HL-60 (cell line): ENCODE results near the gene MBNL1.

ENCODE experiments used
- DNase-seq, 2 experiments: peaks; one replicate each; pipeline ENCODE4 v3.0.0-alpha.2; 2010 to 2020; ENCODE audit warnings: low read depth in 1 of 2, low spot score in 1 of 2
- H3K27ac ChIP-seq: fragments of 250-450 bp; sonication (Bioruptor Pico); replicated peaks from 2 replicates; pipeline ENCODE4 v1.5.1; 2020; ENCODE audit warnings: mild to moderate bottlenecking, moderate library complexity
- H3K27me3 ChIP-seq: fragments of 250-450 bp; sonication (Bioruptor Pico); 2 replicates; pipeline ENCODE4 v1.5.1; 2021; ENCODE audit warnings: mild to moderate bottlenecking, moderate library complexity; ENCODE audit not compliant: insufficient read depth, poor library complexity, severe bottlenecking
- H3K4me3 ChIP-seq: replicated peaks from 2 replicates; pipeline ENCODE4 v1.5.1; 2011; ENCODE audit warnings: mild to moderate bottlenecking, control low read depth, low read length; ENCODE audit not compliant: insufficient read depth
- CTCF ChIP-seq: IDR thresholded peaks from one replicate; pipeline ENCODE4 v1.5.1; 2011; ENCODE audit warnings: low read length, control low read depth, inconsistent platforms; ENCODE audit not compliant: insufficient read depth
- GABPA ChIP-seq: IDR thresholded peaks from 2 replicates; pipeline ENCODE4 v1.6.1; 2012; ENCODE audit warnings: low read depth
- POLR2AphosphoS5 ChIP-seq: IDR thresholded peaks from 2 replicates; pipeline ENCODE4 v1.6.1; 2012; ENCODE audit warnings: low read depth
- SPI1 ChIP-seq: IDR thresholded peaks from 2 replicates; pipeline ENCODE4 v1.6.1; 2012; ENCODE audit warnings: low read depth, mild to moderate bottlenecking, borderline replicate concordance
- TF ChIP-seq, protein P1 (sequence below): IDR thresholded peaks from 2 replicates; pipeline ENCODE4 v1.6.1; 2012; ENCODE audit warnings: low read depth; ENCODE audit not compliant: insufficient replicate concordance

The MBNL1 gene

GRCh38 chr3:152227027-152227426 lies 41.7 kb upstream of the MBNL1 start:
- Histone ChIP-seq H3K27me3 (no peaks in the 10 kb centered on the region), H3K27ac (no peak overlapping the region), H3K4me3 (no peak overlapping the region)
- TF ChIP-seq, protein P1, sequence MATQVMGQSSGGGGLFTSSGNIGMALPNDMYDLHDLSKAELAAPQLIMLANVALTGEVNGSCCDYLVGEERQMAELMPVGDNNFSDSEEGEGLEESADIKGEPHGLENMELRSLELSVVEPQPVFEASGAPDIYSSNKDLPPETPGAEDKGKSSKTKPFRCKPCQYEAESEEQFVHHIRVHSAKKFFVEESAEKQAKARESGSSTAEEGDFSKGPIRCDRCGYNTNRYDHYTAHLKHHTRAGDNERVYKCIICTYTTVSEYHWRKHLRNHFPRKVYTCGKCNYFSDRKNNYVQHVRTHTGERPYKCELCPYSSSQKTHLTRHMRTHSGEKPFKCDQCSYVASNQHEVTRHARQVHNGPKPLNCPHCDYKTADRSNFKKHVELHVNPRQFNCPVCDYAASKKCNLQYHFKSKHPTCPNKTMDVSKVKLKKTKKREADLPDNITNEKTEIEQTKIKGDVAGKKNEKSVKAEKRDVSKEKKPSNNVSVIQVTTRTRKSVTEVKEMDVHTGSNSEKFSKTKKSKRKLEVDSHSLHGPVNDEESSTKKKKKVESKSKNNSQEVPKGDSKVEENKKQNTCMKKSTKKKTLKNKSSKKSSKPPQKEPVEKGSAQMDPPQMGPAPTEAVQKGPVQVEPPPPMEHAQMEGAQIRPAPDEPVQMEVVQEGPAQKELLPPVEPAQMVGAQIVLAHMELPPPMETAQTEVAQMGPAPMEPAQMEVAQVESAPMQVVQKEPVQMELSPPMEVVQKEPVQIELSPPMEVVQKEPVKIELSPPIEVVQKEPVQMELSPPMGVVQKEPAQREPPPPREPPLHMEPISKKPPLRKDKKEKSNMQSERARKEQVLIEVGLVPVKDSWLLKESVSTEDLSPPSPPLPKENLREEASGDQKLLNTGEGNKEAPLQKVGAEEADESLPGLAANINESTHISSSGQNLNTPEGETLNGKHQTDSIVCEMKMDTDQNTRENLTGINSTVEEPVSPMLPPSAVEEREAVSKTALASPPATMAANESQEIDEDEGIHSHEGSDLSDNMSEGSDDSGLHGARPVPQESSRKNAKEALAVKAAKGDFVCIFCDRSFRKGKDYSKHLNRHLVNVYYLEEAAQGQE, result no peak
- TF ChIP-seq POLR2AphosphoS5, result no peak
- TF ChIP-seq SPI1, result no peak
- TF ChIP-seq CTCF, result no peak
- TF ChIP-seq GABPA, result no peak
- DNase-seq, result no peak

GRCh38 chr3:152229692-152230091 lies 39.0 kb upstream of the MBNL1 start:
- Histone ChIP-seq H3K27ac (no peak overlapping the region), H3K27me3 (no peaks in the 10 kb centered on the region), H3K4me3 (no peak overlapping the region)
- TF ChIP-seq CTCF, result no peak
- TF ChIP-seq POLR2AphosphoS5, result no peak
- no peak for TF ChIP-seq GABPA
- TF ChIP-seq, protein P1, result no peak
- TF ChIP-seq SPI1, result no peak
- no peak for DNase-seq

DNA sequence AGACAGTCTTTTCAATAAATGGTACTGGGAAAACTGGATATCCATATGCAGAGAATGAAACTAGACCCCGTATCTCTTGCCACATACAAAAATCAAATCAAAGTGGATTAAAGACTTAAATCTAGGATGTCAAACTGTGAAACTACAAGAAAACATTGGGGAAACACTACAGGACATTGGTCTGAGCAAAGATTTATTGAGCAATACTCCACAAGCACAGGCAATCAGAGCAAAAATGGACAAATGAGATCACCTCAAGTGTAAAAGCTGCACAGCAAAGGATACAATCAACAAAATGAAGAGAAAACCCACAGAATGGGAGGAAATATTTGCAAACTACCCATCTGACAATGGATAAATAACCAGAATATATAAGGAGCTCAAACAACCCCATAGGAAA lies 38.4 kb upstream of the MBNL1 start:
- TF ChIP-seq SPI1, result no peak
- TF ChIP-seq POLR2AphosphoS5, result no peak
- TF ChIP-seq GABPA, result no peak
- TF ChIP-seq CTCF, result no peak
- TF ChIP-seq, protein P1, result no peak
- no peak overlapping the region for H3K27ac ChIP-seq

More for the DNA sequence above, 38.4 kb upstream of the MBNL1 start:
- DNase-seq, result no peak
- no peaks in the 10 kb centered on the region for H3K27me3 ChIP-seq
- no peak overlapping the region for H3K4me3 ChIP-seq
